Measurements from ENCODE around the gene PRIM2. TPM values are rescaled to one million over a fixed set of nuclear protein-coding genes. Genes with fewer than 3 reads are reported as not detected.
"Not testable (repeated sequence)": the region's sequence is repeated elsewhere in the genome, so short reads cannot be mapped to it uniquely, and the experiment has no call there.

The PRIM2 gene
- total and polyA plus RNA-seq, 2 experiments from 2014 or later = 5.1 to 17.3 TPM

DNA sequence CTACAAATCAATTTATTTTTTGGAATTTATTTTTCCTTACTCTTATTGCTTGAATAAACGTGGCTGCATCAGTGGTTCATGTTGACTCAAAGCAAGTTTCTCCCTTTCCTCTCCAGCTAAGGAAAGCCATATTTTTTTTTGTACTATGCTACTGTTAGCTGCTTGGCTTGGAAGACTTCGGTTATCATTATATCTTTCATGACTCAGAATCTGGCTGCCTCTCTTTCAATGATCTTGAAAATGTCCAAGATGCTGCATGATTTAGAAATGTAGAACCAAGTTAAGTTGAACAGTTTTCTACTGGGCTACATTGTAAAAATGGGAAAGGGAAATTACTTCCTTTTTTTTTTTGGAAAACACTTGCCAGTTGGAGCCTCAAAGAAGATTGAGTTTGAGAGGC is 44.9 kb downstream of the PRIM2 start:
- H4K20me1 ChIP-seq (ENCODE audit: insufficient read depth, poor library complexity, severe bottlenecking); H3K4me3 ChIP-seq; H3K9me2 ChIP-seq (replicated peaks; ENCODE audit: insufficient read depth); H3K79me2 ChIP-seq; H3K36me3 ChIP-seq (replicated peaks; ENCODE audit: insufficient read depth, low read depth); H3K4me1 ChIP-seq (ENCODE audit: insufficient read depth); H3K27me3 ChIP-seq; DNase-seq (ENCODE audit: low spot score); H3K27ac ChIP-seq; H2AFZ ChIP-seq; H3K4me2 ChIP-seq; H3K9me3 ChIP-seq (ENCODE audit: low read depth): not testable (repeated sequence)
- 91% methylated on average over 2 of the region's 2 CpGs for WGBS (ENCODE audit: low lambda C conversion rate, missing lambda C conversion rate)

DNA sequence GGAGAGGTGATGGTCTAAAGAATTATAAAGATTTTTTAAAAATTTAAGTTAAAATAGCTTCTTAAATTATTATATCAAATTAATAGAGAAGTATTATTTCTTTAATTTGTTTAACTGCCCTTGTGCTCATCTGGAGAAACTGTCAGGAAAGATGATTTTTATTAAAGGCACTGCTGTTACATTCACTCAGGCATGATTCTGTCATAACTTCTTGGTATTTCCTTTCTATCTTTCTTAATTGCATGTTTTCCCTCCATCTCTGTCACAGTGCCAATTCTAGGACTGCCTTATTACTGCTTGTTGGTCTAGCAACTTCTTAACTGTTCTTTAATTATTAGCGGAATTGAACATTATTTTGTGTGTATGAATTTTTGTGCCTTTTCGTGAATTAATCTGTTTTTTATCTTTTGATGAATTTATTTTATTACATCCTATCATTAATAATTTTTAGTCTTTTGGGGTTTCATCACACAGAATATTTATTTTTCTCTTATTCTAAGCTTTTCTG is 47.7 kb downstream of the PRIM2 start:
- H3K79me2 ChIP-seq; H3K9me2 ChIP-seq (replicated peaks; ENCODE audit: insufficient read depth); H3K27me3 ChIP-seq; H3K36me3 ChIP-seq (replicated peaks; ENCODE audit: insufficient read depth, low read depth); H2AFZ ChIP-seq; H3K27ac ChIP-seq; DNase-seq (ENCODE audit: low spot score); H3K4me3 ChIP-seq; H3K4me1 ChIP-seq (ENCODE audit: insufficient read depth); H3K4me2 ChIP-seq; H3K9me3 ChIP-seq (ENCODE audit: low read depth); H4K20me1 ChIP-seq (ENCODE audit: insufficient read depth, poor library complexity, severe bottlenecking): not testable (repeated sequence)
- 100% methylated on average over 2 of the region's 2 CpGs for WGBS (ENCODE audit: low lambda C conversion rate, missing lambda C conversion rate)

DNA sequence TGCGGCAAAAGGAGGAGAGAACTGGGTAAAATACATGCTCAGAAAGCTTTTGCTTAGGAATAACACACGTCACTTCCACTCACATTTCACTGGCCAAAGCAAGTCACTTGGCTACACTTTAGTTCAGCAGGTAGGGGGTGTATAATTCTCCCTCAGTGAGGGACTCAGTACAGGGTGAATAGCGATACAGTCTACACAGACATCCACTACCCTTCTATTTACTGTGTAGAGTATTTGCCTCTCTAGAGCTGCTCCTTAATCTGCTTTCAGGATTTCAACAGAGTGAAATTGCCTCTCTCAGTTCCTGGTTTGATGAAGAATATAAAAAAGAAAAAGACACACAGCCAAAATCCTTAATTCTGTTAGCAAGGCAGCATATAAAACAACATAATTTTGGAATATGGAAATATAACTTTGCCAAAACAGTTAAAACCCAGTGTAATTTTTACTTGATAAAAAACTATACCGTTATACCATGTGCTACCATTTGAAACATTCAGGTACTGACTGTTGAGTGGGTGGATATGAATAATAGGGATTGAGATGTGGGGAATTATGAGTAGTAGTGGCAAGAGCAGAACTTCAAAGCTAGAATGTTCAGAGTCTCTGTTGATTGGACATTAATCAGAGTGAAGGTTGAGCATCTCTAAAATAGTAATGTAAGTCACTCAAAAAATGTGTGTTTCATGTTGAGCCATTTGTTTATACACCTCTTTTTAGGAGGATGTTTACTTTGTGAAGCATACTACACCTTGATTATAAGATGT is 51.7 kb downstream of the PRIM2 start:
- not testable (repeated sequence) for H3K9me3 ChIP-seq (ENCODE audit: low read depth); H3K4me3 ChIP-seq; H3K9me2 ChIP-seq (replicated peaks; ENCODE audit: insufficient read depth); H3K36me3 ChIP-seq (replicated peaks; ENCODE audit: insufficient read depth, low read depth); H3K4me2 ChIP-seq; H2AFZ ChIP-seq; DNase-seq (ENCODE audit: low spot score); H3K79me2 ChIP-seq; H3K27ac ChIP-seq; H3K4me1 ChIP-seq (ENCODE audit: insufficient read depth); H3K27me3 ChIP-seq; H4K20me1 ChIP-seq (ENCODE audit: insufficient read depth, poor library complexity, severe bottlenecking)
- WGBS (ENCODE audit: low lambda C conversion rate, missing lambda C conversion rate) = 91% methylated on average over 4 of the region's 4 CpGs

DNA sequence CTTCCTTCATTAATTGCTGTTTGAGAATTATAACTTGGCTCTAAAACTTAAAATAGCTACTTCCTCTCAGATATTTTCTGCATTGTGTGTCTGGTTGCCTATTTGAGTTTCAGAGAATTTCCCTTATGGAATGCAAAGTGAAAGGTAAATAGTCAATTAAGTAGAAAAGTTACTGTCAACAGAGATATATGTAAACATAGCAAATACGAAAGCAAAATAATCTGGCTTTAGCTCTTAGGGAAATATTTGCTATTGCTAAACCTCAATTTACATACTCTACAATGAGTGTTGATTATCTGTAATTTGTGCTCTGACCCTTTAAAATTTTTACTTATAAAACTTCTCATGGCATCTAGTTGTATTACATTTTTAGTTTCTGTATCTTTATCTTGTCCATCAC is 54.3 kb downstream of the PRIM2 start:
- DNase-seq (ENCODE audit: low spot score); H3K36me3 ChIP-seq (replicated peaks; ENCODE audit: insufficient read depth, low read depth); H3K4me1 ChIP-seq (ENCODE audit: insufficient read depth); H3K79me2 ChIP-seq; H3K4me2 ChIP-seq; H3K27me3 ChIP-seq; H3K4me3 ChIP-seq; H4K20me1 ChIP-seq (ENCODE audit: insufficient read depth, poor library complexity, severe bottlenecking); H3K9me3 ChIP-seq (ENCODE audit: low read depth); H3K9me2 ChIP-seq (replicated peaks; ENCODE audit: insufficient read depth); H2AFZ ChIP-seq; H3K27ac ChIP-seq: not testable (repeated sequence)
- 56% methylated on average over 1 of the region's 1 CpG for WGBS (ENCODE audit: low lambda C conversion rate, missing lambda C conversion rate)

DNA sequence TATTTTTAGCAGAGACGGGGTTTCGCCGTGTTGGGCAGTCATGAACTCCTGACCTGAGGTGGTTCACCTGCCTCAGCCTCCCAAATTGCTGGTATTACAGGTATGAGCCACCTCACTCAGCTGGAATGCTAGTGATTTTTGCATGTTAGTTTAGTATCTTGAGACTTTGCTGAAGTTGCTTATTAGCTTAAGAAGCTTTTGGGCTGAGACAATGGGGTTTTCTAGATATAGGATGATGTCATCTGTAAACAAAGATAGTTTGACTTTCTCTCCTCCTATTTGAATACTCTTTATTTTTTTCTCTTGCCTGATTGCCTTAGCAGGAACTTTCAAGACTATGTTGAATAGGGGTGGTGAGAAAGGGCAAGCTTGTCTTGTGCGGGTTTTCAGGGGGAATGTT is 57.3 kb downstream of the PRIM2 start:
- not testable (repeated sequence) for H3K4me1 ChIP-seq (ENCODE audit: insufficient read depth); H3K27me3 ChIP-seq; H2AFZ ChIP-seq; H4K20me1 ChIP-seq (ENCODE audit: insufficient read depth, poor library complexity, severe bottlenecking); H3K9me2 ChIP-seq (replicated peaks; ENCODE audit: insufficient read depth); H3K4me3 ChIP-seq; H3K36me3 ChIP-seq (replicated peaks; ENCODE audit: insufficient read depth, low read depth); DNase-seq (ENCODE audit: low spot score); H3K9me3 ChIP-seq (ENCODE audit: low read depth); H3K27ac ChIP-seq; H3K79me2 ChIP-seq; H3K4me2 ChIP-seq
- 81% methylated on average over 4 of the region's 4 CpGs for WGBS (ENCODE audit: low lambda C conversion rate, missing lambda C conversion rate)

DNA sequence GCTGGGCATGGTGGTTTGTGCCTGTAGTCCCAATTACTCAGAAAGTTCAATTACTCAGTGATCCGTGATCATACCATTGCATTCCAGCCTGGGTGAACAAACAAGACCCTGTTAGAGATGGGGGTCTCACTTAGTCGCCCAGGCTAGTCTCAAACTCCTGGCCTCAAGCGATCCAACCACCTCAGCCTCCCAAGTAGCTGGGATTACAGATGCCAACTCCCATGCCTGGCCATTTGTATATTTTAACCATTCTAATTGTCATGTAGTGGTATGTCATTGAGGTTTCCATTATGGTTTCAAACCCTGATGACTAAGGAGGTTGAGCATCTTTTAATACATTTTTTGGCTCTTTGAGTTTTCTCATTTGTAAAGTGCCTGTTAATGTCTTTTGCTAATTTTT is 58.7 kb downstream of the PRIM2 start:
- H4K20me1 ChIP-seq (ENCODE audit: insufficient read depth, poor library complexity, severe bottlenecking); H3K27ac ChIP-seq; H3K36me3 ChIP-seq (replicated peaks; ENCODE audit: insufficient read depth, low read depth); H3K4me1 ChIP-seq (ENCODE audit: insufficient read depth); H2AFZ ChIP-seq; H3K4me3 ChIP-seq; H3K27me3 ChIP-seq; H3K79me2 ChIP-seq; H3K9me2 ChIP-seq (replicated peaks; ENCODE audit: insufficient read depth); H3K9me3 ChIP-seq (ENCODE audit: low read depth); DNase-seq (ENCODE audit: low spot score); H3K4me2 ChIP-seq: not testable (repeated sequence)
- 98% methylated on average over 3 of the region's 3 CpGs for WGBS (ENCODE audit: low lambda C conversion rate, missing lambda C conversion rate)

DNA sequence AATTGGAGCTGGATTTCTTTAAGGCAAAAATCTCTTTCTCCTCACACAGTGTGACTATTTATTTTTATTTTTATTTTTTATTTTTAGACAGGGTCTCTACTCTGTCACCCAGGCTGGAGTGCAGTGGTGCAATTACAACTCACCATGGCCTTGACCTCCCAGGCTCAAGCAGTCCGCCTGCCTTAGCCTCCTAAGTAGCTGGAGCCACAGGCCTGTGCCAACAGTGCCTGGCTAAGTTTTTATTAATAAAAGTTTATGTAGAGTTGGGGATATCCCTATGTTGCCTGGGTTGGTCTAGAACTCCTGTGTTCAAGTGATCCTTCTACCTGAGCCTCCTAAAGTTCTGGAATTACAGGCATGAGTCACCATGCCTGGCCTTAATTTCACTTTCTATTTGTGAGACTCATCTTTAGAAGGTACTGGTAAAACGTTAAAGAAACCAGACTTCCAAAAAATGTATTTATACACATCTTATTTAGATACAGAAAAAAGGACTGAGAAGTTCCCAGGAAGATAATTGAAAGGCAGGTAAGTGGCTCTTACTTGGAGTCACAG is 71.7 kb downstream of the PRIM2 start:
- not testable (repeated sequence) for DNase-seq (ENCODE audit: low spot score); H2AFZ ChIP-seq; H3K27me3 ChIP-seq; H3K4me2 ChIP-seq; H3K9me2 ChIP-seq (replicated peaks; ENCODE audit: insufficient read depth); H3K4me3 ChIP-seq; H3K4me1 ChIP-seq (ENCODE audit: insufficient read depth); H3K79me2 ChIP-seq; H3K36me3 ChIP-seq (replicated peaks; ENCODE audit: insufficient read depth, low read depth); H3K9me3 ChIP-seq (ENCODE audit: low read depth); H4K20me1 ChIP-seq (ENCODE audit: insufficient read depth, poor library complexity, severe bottlenecking); H3K27ac ChIP-seq
- 92% methylated on average over 2 of the region's 2 CpGs for WGBS (ENCODE audit: low lambda C conversion rate, missing lambda C conversion rate)

DNA sequence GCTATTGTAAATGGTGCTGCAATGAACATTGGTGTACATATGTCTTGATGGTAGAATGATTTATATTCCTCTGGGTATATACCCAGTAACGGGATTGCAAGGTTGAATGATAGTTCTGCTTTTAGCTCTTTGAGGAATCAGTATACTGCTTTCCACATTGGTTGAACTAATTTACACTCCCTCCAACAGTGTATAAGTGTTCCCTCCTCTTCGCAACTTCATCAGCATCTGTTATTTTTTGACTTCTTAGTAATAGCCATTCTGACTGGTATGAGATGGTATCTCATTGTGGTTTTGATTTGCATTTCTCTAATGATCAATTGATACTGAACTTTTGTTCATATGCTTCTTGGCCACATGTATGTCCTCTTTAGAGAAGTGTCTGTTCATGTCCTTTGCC is 73.4 kb downstream of the PRIM2 start:
- not testable (repeated sequence) for H3K79me2 ChIP-seq; H3K9me2 ChIP-seq (replicated peaks; ENCODE audit: insufficient read depth); H3K4me1 ChIP-seq (ENCODE audit: insufficient read depth); DNase-seq (ENCODE audit: low spot score); H3K4me3 ChIP-seq; H3K27ac ChIP-seq; H2AFZ ChIP-seq; H3K36me3 ChIP-seq (replicated peaks; ENCODE audit: insufficient read depth, low read depth); H3K27me3 ChIP-seq; H3K9me3 ChIP-seq (ENCODE audit: low read depth); H3K4me2 ChIP-seq; H4K20me1 ChIP-seq (ENCODE audit: insufficient read depth, poor library complexity, severe bottlenecking)
- WGBS (ENCODE audit: low lambda C conversion rate, missing lambda C conversion rate) = 98% methylated on average over 2 of the region's 2 CpGs

DNA sequence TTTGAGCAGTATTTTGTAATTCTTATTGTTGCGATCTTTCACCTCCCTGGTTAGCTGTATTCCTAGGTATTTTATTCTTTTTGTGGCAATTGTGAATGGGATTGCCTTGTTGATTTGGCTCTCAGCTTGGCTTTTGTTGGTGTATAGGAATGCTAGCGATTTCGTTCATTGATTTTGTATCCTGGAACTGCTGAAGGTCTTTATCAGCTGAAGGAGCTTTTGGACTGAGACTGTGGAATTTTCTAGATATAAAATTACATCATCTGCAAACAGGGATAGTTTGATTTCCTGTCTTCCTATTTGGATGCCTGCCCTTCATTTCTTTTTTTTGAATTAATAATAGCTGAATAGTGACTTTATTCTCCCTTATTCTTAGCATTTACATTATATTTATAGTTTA is 74.6 kb downstream of the PRIM2 start:
- H3K27me3 ChIP-seq; H3K4me1 ChIP-seq (ENCODE audit: insufficient read depth); H3K36me3 ChIP-seq (replicated peaks; ENCODE audit: insufficient read depth, low read depth); H3K9me3 ChIP-seq (ENCODE audit: low read depth); H3K79me2 ChIP-seq; H3K27ac ChIP-seq; H3K9me2 ChIP-seq (replicated peaks; ENCODE audit: insufficient read depth); H2AFZ ChIP-seq; H4K20me1 ChIP-seq (ENCODE audit: insufficient read depth, poor library complexity, severe bottlenecking); DNase-seq (ENCODE audit: low spot score); H3K4me3 ChIP-seq; H3K4me2 ChIP-seq: not testable (repeated sequence)
- 98% methylated on average over 3 of the region's 3 CpGs for WGBS (ENCODE audit: low lambda C conversion rate, missing lambda C conversion rate)

All from hepatocyte (in vitro differentiated cells).